ENCODE data around the gene SP140L.

- no peak for TF ChIP-seq CTCF (IDR thresholded peaks at IDR 0.05)
- no peak for TF ChIP-seq EP300 (IDR thresholded peaks at IDR 0.05)
- TF ChIP-seq POLR2AphosphoS5 (IDR thresholded peaks at IDR 0.05), result peak; percentile 26 to 82 (median 77)
- no peak for TF ChIP-seq POLR2A (IDR thresholded peaks at IDR 0.05)
These were observed at the start of gene SP140L for GRCh38 chr2:230326453-230327417.
